Thyroid gland (tissue), 4 donors: Measurements from ENCODE around the gene NIPBL.

Experiments used
- CTCF ChIP-seq, 6 experiments: fragments of 200-600 bp in 3 of 6; fragments of 450-650 bp in 3 of 6; sonication (generic) in 3 of 6; IDR thresholded peaks; one replicate each; pipeline ENCODE4 v1.5.1; 2016 to 2019; ENCODE audit warnings: antibody characterized with exemption in 6 of 6, mild to moderate bottlenecking in 2 of 6, inconsistent platforms in 1 of 6, moderate library complexity in 1 of 6
- POLR2A ChIP-seq, 2 donors: fragments of 450-650 bp; IDR thresholded peaks; one replicate each; pipeline ENCODE4 v1.6.1; 2017; ENCODE audit warnings: antibody characterized with exemption in 2 of 2, mild to moderate bottlenecking in 2 of 2, moderate library complexity in 1 of 2

GRCh38 chr5:37060030-37060429, 183.5 kb downstream of the NIPBL start:
- TF ChIP-seq CTCF (IDR thresholded peaks at IDR 0.05) (no peak), POLR2A (IDR thresholded peaks at IDR 0.05) (no peak)
